Keratinocyte (primary cell): ENCODE data around the gene FGF4.

ENCODE experiments used
- EZH2 ChIP-seq: IDR thresholded peaks from one replicate; pipeline ENCODE4 v1.6.1; 2012; ENCODE audit warnings: inconsistent platforms, mild to moderate bottlenecking, low read length, moderate library complexity
- TF ChIP-seq, protein P1 (sequence below), 3 experiments: IDR thresholded peaks in 1 of 3; conservative IDR thresholded peaks in 1 of 3; optimal IDR thresholded peaks in 1 of 3; 2 replicates in 2 of 3; 3 replicates in 1 of 3; pipeline versions ENCODE3 to v1.5.1; 2011; ENCODE audit warnings: low read length in 3 of 3, mild to moderate bottlenecking in 3 of 3, moderate library complexity in 2 of 3, control low read depth in 1 of 3, inconsistent platforms in 1 of 3; ENCODE audit not compliant: insufficient read depth in 2 of 3; ENCODE audit errors: extremely low read depth in 1 of 3

DNA sequence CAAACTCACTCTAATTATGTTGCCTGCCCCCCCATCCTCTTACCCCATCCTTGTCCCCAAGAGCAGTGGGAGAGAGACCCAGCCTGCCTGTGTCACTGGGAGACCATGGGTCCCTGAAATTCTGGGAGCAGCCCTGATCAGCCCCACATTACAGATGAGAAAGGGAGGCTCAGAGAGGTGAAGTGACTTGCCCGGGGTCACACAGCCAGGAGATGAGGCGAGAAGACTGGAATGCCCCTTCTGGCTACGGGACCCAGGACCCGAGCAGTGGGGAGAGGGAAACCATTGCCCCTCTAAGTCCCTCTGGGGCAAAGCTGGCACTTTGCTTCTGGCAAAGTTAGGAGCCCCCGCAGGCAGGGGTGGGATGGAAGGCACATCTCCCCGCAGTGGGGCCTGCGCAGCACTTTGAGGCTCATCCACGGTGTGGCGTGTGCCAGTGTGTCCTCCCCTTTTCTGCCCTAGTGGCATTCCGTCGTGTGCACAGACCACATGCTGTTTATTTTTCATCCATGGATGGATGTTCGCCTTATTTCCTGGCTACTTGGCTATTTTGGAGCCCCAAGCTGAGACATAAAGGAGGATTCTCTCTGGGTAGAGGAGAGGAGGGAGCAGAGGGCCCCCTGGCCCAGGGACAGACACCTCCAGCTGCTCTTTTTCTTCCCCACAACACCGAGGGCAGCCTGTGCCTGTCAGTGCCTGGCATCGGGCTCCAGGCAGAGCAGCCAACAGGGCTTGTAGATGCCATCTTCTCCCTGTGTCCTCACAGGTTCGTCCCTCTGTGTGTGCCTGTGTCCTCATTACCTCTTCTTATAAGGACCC lies 47.7 kb upstream of the FGF4 start:
- TF ChIP-seq, protein P1, sequence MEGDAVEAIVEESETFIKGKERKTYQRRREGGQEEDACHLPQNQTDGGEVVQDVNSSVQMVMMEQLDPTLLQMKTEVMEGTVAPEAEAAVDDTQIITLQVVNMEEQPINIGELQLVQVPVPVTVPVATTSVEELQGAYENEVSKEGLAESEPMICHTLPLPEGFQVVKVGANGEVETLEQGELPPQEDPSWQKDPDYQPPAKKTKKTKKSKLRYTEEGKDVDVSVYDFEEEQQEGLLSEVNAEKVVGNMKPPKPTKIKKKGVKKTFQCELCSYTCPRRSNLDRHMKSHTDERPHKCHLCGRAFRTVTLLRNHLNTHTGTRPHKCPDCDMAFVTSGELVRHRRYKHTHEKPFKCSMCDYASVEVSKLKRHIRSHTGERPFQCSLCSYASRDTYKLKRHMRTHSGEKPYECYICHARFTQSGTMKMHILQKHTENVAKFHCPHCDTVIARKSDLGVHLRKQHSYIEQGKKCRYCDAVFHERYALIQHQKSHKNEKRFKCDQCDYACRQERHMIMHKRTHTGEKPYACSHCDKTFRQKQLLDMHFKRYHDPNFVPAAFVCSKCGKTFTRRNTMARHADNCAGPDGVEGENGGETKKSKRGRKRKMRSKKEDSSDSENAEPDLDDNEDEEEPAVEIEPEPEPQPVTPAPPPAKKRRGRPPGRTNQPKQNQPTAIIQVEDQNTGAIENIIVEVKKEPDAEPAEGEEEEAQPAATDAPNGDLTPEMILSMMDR (optimal IDR thresholded peaks at IDR 0.05 in 1 of 3, IDR thresholded peaks at IDR 0.05 in 1 of 3, conservative IDR thresholded peaks at IDR 0.05 in 1 of 3; ENCODE audit: extremely low read depth in 1 of 3, insufficient read depth in 2 of 3, low read length in 3 of 3), result no peak
- no peak for TF ChIP-seq EZH2
